Tibial artery (tissue), 4 donors: ENCODE data around the gene CCDC127.

Experiments used
- DNase-seq, 2 donors: peaks; one replicate each; pipeline ENCODE4 v3.0.0-alpha.2; 2019
- H3K27ac ChIP-seq, 2 donors: fragments of 200-600 bp; sonication (generic) in 1 of 2; 1 replicate in 1 of 2; 2 replicates in 1 of 2; pipeline ENCODE4 v1.5.1; 2018 to 2019; ENCODE audit warnings: mild to moderate bottlenecking in 1 of 2
- H3K27me3 ChIP-seq, 2 donors: fragments of 200-600 bp; sonication (generic) in 1 of 2; one replicate each; pipeline versions ENCODE4 v1.5.1 to v1.6.0; 2016 to 2019
- H3K36me3 ChIP-seq, 3 donors: fragments of 200-600 bp; sonication (generic) in 2 of 3; one replicate each; pipeline ENCODE4 v1.5.1; 2016 to 2019; ENCODE audit warnings: mild to moderate bottlenecking in 2 of 3
- H3K4me1 ChIP-seq, 4 donors: fragments of 200-600 bp; sonication (generic) in 2 of 4; 1 replicate in 3 of 4; 2 replicates in 1 of 4; pipeline ENCODE4 v1.5.1; 2016 to 2019
- H3K4me3 ChIP-seq, 2 donors: fragments of 200-600 bp; sonication (generic) in 1 of 2; 1 replicate in 1 of 2; 2 replicates in 1 of 2; pipeline ENCODE4 v1.5.1; 2018 to 2019; ENCODE audit warnings: mild to moderate bottlenecking in 2 of 2
- H3K9me3 ChIP-seq, 3 donors: fragments of 200-600 bp; sonication (generic) in 1 of 3; one replicate each; pipeline ENCODE4 v1.5.1; 2016 to 2019
- CTCF ChIP-seq, 2 experiments: fragments of 200-600 bp in 1 of 2; fragments of 450-650 bp in 1 of 2; IDR thresholded peaks; one replicate each; pipeline ENCODE4 v1.5.1; 2017 to 2019; ENCODE audit warnings: antibody characterized with exemption in 2 of 2, mild to moderate bottlenecking in 1 of 2, moderate library complexity in 1 of 2
- intact Hi-C: fragments of 100-400 bp; cut with DNase I; formaldehyde crosslinking; loops from one replicate; pipeline ENCODE4 v1.15.0; 2023; ENCODE audit warnings: low total_unique reads

The CCDC127 gene

GRCh38 chr5:181160-181559 lies 36.8 kb downstream of the CCDC127 start:
- DNase-seq = no peak
- TF ChIP-seq CTCF (IDR thresholded peaks at IDR 0.05) = no peak
- Histone ChIP-seq H3K4me1 (no peaks in the 10 kb centered on the region), H3K27me3 (peaks cover 0 to 22% of the 10 kb centered on the region in 2 donors), H3K4me3 (no peak overlapping the region), H3K36me3 (no peaks in the 10 kb centered on the region), H3K9me3 (no peaks in the 10 kb centered on the region), H3K27ac (no peak overlapping the region)
- intact Hi-C loops = no loop called here

GRCh38 chr5:180286-180918 lies 37.6 kb downstream of the CCDC127 start:
- Histone ChIP-seq H3K4me1 (no peaks in the 10 kb centered on the region), H3K27ac (no peak overlapping the region), H3K4me3 (no peak overlapping the region), H3K9me3 (no peaks in the 10 kb centered on the region), H3K27me3 (peaks cover 0 to 22% of the 10 kb centered on the region in 2 donors), H3K36me3 (no peaks in the 10 kb centered on the region)
- no peak for DNase-seq
- no peak for TF ChIP-seq CTCF (IDR thresholded peaks at IDR 0.05)
- intact Hi-C loops = no loop called here

- no peaks in the 10 kb centered on the region for H3K9me3 ChIP-seq
- H3K4me1 ChIP-seq = no peaks in the 10 kb centered on the region
- no peak overlapping the region for H3K4me3 ChIP-seq
- peaks cover 0 to 22% of the 10 kb centered on the region in 2 donors for H3K27me3 ChIP-seq
- no peaks in the 10 kb centered on the region for H3K36me3 ChIP-seq
- H3K27ac ChIP-seq = no peak overlapping the region
- intact Hi-C loops = no loop called here
- no peak for DNase-seq
- no peak for TF ChIP-seq CTCF (IDR thresholded peaks at IDR 0.05)
These were observed 38.6 kb downstream of the CCDC127 start for GRCh38 chr5:179401-179800.

- Histone ChIP-seq H3K36me3 (peaks cover 0 to 6% (median 0%) of the 10 kb centered on the region in 3 donors), H3K27me3 (peaks cover 0 to 22% of the 10 kb centered on the region in 2 donors), H3K27ac (no peak overlapping the region), H3K4me1 (no peaks in the 10 kb centered on the region), H3K9me3 (no peaks in the 10 kb centered on the region), H3K4me3 (no peak overlapping the region)
- TF ChIP-seq CTCF (IDR thresholded peaks at IDR 0.05) = no peak
- intact Hi-C loops = no loop called here
- DNase-seq = no peak
These were observed 39.8 kb downstream of the CCDC127 start for GRCh38 chr5:178110-178509.

GRCh38 chr5:176296-176823 lies 41.6 kb downstream of the CCDC127 start:
- peaks cover 0 to 6% (median 0%) of the 10 kb centered on the region in 3 donors for H3K36me3 ChIP-seq
- no peak for TF ChIP-seq CTCF (IDR thresholded peaks at IDR 0.05)
- H3K9me3 ChIP-seq = no peaks in the 10 kb centered on the region
- intact Hi-C loops = no loop called here
- no peaks in the 10 kb centered on the region for H3K4me1 ChIP-seq
- peaks cover 0 to 25% of the 10 kb centered on the region in 2 donors for H3K27me3 ChIP-seq
- no peak overlapping the region for H3K4me3 ChIP-seq
- no peak overlapping the region for H3K27ac ChIP-seq
- DNase-seq = no peak
